ENCODE data around the gene AIPL1.
"Not testable (repeated sequence)": the region's sequence is repeated elsewhere in the genome, so short reads cannot be mapped to it uniquely, and the experiment has no call there.

The AIPL1 gene

GRCh38 chr17:6435051-6435450, at the start of gene AIPL1:
Gene AIPL1 (minus strand): TSS chr17:6435121. CDS start chr17:6435104, 17 bp downstream.
- DNase-seq (ENCODE audit: low read depth), result no peak

GRCh38 chr17:6483507-6483906, 48.6 kb upstream of the AIPL1 start:
- no peak for DNase-seq (ENCODE audit: low read depth)

GRCh38 chr17:6482796-6483195, 47.9 kb upstream of the AIPL1 start:
- DNase-seq (ENCODE audit: low read depth), result not testable (repeated sequence)

GRCh38 chr17:6482105-6482455, 47.2 kb upstream of the AIPL1 start:
- DNase-seq (ENCODE audit: low read depth), result no peak

GRCh38 chr17:6480303-6480675, 45.4 kb upstream of the AIPL1 start:
- no peak for DNase-seq (ENCODE audit: low read depth)

- DNase-seq (ENCODE audit: low read depth), result no peak
Measured at GRCh38 chr17:6479622-6480302, 44.8 kb upstream of the AIPL1 start.

GRCh38 chr17:6478486-6478885, 43.6 kb upstream of the AIPL1 start:
- no peak for DNase-seq (ENCODE audit: low read depth)

- no peak for DNase-seq (ENCODE audit: low read depth)
Measured at GRCh38 chr17:6477831-6478383, 43.0 kb upstream of the AIPL1 start.

- no peak for DNase-seq (ENCODE audit: low read depth)
Measured at GRCh38 chr17:6476810-6477179, 41.9 kb upstream of the AIPL1 start.

- DNase-seq (ENCODE audit: low read depth), result no peak
Measured at GRCh38 chr17:6476076-6476809, 41.3 kb upstream of the AIPL1 start.

- no peak for DNase-seq (ENCODE audit: low read depth)
Measured at GRCh38 chr17:6475411-6475810, 40.5 kb upstream of the AIPL1 start.

GRCh38 chr17:6474906-6475305, 40.0 kb upstream of the AIPL1 start:
- no peak for DNase-seq (ENCODE audit: low read depth)

- no peak for DNase-seq (ENCODE audit: low read depth)
Measured at GRCh38 chr17:6474376-6474775, 39.5 kb upstream of the AIPL1 start.

- peak; percentile 10 for DNase-seq (ENCODE audit: low read depth)
Measured at GRCh38 chr17:6473128-6473767, 38.3 kb upstream of the AIPL1 start.

- DNase-seq (ENCODE audit: low read depth), result no peak
Measured at GRCh38 chr17:6472517-6472916, 37.6 kb upstream of the AIPL1 start.

- no peak for DNase-seq (ENCODE audit: low read depth)
Measured at GRCh38 chr17:6471531-6472465, 36.9 kb upstream of the AIPL1 start.

- DNase-seq (ENCODE audit: low read depth), result no peak
Measured at GRCh38 chr17:6470751-6471521, 36.0 kb upstream of the AIPL1 start.

- DNase-seq (ENCODE audit: low read depth), result no peak
Measured at GRCh38 chr17:6470146-6470718, 35.3 kb upstream of the AIPL1 start.

GRCh38 chr17:6468051-6468790, 33.3 kb upstream of the AIPL1 start:
- DNase-seq (ENCODE audit: low read depth), result no peak

- DNase-seq (ENCODE audit: low read depth), result no peak
Measured at GRCh38 chr17:6467567-6467966, 32.6 kb upstream of the AIPL1 start.

All from non-pigmented ciliary epithelial cell (primary cell).